HG03342 (cell line): ENCODE measurements around the gene CCHCR1.
"Not testable (repeated sequence)": the region's sequence is repeated elsewhere in the genome, so short reads cannot be mapped to it uniquely, and the experiment has no call there.

Source experiments
- ATAC-seq: cut with Tn5 transposase; IDR thresholded peaks from one replicate; pipeline ENCODE4 v1.9.1; 2021; ENCODE audit warnings: mild to moderate bottlenecking, moderate library complexity; ENCODE audit not compliant: unreplicated experiment

The CCHCR1 gene

GRCh38 chr6:31164475-31165063 is 7.0 kb upstream of the CCHCR1 start:
- ATAC-seq = not testable (repeated sequence)

DNA sequence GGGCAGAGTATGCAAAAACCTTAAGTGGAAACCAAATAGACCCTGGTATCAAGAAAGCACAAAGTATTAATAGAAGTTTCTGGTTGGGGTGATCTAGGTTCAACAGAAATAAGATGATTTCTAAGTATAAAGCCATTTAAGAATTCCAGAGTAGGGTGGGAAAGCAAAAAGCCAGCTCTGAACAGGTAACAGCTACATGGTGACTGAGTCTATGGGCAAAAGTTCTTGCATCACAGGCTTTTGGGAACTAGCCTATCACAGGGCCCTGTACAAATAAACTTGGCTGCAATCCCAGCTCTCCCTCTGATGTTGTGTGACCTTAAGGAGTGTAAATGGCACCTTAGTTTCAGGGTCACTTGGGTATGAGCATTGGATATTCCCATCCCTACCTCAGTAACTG is 6.3 kb upstream of the CCHCR1 start:
- ATAC-seq = no peak

GRCh38 chr6:31162463-31163165 is 5.0 kb upstream of the CCHCR1 start:
- ATAC-seq = no peak

DNA sequence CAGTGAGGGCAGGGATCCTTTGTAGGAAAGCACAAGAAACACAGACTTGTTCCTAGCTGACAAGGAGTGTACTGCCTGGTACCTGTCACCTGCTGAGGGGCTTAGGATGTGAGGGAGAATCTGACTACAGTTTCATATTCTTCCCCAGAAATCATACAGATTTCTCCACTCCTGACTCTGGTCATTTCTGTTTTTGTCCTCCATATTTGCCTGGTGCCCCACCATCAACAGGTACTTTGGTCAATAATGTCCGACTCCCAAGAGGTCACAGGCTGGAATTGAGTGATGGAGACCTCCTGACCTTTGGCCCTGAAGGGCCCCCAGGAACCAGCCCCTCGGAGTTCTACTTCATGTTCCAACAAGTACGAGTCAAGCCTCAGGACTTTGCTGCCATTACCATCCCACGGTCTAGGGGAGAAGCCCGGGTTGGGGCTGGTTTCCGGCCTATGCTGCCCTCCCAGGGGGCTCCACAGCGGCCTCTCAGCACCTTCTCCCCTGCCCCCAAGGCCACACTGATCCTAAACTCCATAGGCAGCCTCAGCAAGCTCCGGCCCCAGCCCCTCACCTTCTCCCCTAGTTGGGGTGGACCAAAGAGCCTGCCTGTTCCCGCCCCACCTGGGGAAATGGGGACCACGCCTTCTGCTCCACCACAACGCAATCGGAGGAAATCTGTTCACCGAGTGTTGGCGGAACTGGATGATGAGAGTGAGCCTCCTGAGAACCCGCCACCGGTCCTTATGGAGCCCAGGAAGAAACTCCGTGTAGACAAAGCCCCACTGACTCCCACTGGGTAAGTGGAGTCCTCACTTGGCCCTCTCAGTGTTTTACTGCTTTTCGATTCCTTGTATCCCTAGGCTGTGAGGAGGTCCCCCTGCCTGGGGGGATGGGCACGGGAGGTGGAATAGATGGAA is 3.9 kb upstream of the CCHCR1 start:
- no peak for ATAC-seq

DNA sequence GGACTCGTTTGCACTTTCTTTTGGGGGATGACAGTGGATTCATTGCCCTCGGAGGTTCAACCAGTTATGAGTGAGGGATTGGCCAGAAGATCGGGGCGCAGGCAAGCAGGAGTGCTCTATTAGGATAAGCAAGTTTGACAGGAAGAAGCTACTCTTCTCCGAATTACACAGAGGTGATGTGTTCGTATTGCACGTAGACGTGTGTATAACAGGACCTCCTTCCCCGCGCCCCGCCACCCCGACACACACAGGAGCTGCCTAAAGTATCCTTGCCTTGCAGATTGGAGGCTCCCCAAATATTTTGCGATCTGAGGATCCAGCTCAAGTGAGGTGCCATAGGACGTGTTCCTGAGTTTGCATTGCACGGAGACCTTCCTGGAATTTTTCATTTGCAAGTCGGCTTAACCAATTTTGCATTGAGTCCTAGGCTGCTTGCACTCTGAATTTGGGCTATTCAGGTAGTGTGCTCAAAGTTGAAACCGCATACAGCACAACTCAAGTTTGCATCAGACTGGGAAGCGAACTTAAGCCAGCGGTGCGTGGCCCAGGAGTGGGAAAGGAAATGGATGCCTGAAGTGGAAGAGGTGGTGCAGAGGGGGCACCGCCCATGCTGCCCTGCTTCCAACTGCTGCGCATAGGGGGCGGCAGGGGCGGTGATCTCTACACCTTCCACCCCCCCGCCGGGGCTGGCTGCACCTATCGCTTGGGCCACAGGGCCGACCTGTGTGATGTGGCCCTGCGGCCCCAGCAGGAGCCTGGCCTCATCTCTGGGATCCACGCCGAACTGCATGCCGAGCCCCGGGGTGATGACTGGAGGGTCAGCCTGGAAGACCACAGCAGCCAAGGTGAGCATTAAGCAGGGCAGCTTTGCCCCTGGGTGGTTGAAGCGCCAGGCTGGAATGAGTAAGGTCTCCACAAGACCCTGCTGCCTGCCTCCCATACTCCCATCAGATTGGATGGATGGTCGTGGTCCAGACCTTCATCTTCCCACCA is 1.6 kb upstream of the CCHCR1 start:
- ATAC-seq = peak; percentile 2

- ATAC-seq = peak; percentile 80
Observed at GRCh38 chr6:31158140-31158862, 699 bp upstream of the CCHCR1 start, which contains the start of gene TCF19. Gene TCF19 (plus strand): TSS chr6:31158589. CDS start chr6:31159470, 881 bp downstream.

DNA sequence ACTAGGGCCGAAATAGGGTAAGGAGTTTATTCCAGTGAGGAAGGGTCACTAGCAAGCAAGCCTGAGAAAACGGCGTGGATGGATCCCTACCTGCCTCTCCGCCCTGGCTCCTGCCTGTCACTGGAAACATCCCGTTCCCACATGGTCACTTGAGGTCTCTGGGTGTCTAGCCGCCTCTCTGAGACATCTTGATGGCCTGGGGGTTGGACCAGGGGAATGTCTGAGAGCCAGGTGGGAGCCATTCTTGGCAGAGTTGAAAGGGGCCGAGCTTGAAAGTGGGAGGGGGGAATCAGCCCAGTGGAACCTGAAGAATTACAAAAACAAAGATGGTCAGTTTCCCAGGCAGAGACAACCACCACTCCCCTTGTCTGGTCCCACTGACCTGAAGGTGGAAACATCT is 961 bp downstream of the CCHCR1 start:
- no peak for ATAC-seq

GRCh38 chr6:31154436-31154835 is 3.2 kb downstream of the CCHCR1 start:
- ATAC-seq = no peak

- ATAC-seq = no peak
Observed at GRCh38 chr6:31152781-31153180, 4.8 kb downstream of the CCHCR1 start.

GRCh38 chr6:31149827-31150447 is 7.7 kb downstream of the CCHCR1 start:
- no peak for ATAC-seq

DNA sequence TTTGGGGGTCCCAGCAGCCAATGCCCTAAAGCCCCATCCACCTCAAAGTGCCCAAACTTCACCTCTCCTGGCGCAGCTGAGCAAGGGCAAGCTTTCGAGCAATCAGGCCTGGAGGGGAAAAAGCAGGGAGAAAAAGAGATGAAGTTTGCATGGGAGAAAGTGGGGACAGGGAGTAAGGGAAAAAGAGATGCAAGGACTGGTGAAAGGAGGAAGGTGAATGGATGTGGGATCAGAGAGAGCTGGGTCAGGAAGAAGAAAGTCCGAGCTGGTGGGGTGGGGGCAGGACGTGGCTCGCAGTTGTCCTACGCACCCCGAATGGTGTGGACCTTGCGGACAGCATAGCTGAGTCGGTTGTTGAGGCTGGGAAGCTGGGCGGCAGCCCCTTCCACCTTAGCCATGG is 12.2 kb downstream of the CCHCR1 start:
- no peak for ATAC-seq

DNA sequence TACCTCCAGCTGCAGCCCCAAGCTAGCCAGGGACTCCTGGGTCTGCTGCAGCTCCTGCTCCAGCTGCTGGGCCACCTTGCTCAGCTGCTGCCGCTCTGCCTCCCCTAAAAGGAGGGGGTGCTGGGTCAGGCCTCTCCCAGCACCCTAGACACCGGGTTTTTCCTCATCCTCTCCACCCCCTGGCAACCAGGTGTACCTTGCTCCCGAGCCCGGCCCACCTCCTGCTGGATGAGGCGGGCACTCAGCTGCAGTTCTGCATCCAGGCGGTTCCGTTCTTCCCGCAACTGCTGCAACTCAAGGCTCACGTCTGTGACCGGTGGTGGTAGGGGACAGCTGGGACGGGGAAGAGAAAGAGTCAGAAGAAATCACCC is 12.6 kb downstream of the CCHCR1 start:
- ATAC-seq = no peak

GRCh38 chr6:31144296-31144969 is 13.2 kb downstream of the CCHCR1 start:
- ATAC-seq = no peak

DNA sequence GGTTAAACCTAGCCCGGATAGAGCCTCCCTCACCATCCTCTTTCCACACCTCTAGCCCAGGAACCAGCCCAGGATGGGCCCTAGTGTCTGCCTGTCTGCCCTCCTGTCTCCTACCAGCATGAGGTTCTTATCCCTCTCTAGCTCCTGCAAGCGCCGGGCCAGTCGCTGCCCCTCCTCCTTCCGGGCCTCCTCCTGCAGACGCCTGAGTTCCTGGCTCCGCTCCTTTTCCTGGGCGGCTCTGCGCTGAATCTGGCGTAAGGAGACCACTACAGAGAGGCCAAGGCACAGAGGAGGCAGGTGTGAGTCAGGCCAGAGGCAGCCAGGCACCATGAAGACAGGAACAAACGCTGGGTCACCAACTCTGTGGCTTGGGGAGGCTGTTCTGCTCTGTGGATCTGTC is 14.5 kb downstream of the CCHCR1 start:
- no peak for ATAC-seq

- ATAC-seq = no peak
Observed at GRCh38 chr6:31142361-31142761, 15.2 kb downstream of the CCHCR1 start.

DNA sequence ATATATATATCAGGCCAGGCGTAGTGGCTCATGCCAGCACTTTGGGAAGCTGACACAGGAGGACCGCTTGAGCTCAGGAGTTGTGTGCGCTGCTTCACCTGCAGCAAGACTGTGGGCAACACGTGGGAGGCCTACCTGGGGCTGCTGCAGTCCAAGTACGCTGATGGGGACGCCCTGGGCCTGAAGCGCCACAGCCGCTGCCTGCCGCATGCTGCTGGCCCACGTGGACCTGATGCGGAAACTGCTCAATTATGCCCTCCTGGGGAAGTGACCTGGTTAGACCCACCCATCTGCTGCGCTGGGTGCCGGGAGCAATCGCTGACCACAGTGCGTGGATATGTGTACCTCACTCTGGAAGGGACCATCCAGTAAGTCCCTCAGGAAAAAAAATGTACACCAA is 17.0 kb downstream of the CCHCR1 start:
- no peak for ATAC-seq

DNA sequence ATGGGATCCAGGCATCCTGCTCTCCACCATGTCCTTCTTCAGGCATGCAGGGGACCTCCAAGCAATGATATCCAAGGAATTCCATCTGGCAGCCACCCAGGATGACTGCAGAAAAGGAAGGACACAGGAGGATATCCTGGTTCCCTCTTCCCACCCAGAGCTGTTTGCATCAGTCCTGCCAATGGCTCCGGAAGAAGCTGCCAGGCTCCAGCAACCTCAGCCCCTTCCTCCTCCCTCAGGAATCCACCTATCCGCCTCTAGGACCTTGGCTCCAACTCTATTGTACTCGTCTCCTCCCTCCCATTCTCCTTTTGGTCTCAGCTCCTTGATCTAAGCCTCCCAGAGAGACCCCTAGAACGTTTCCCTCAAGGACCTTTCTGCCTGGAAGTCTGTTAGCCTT is 18.0 kb downstream of the CCHCR1 start:
- no peak for ATAC-seq

- ATAC-seq = no peak
Observed at GRCh38 chr6:31138982-31139381, 18.6 kb downstream of the CCHCR1 start, which contains the start of gene PSORS1C2. Gene PSORS1C2 (minus strand): TSS chr6:31139066. CDS start chr6:31139026, 40 bp downstream.

GRCh38 chr6:31135710-31136109 is 21.9 kb downstream of the CCHCR1 start:
- ATAC-seq = no peak
